ENCODE measurements around the gene MEIOSIN.
"Not testable (repeated sequence)": the region's sequence is repeated elsewhere in the genome, so short reads cannot be mapped to it uniquely, and the experiment has no call there.

- not testable (repeated sequence) for TF ChIP-seq CTCF (IDR thresholded peaks at IDR 0.05; ENCODE audit: borderline replicate concordance, extremely low read depth, low read length, poor library complexity, severe bottlenecking); EZH2 (IDR thresholded peaks at IDR 0.05; ENCODE audit: borderline replicate concordance, low read depth, low read length, severe bottlenecking)
Measured at GRCh38 chr19:45720065-45720464, 13.2 kb upstream of the MEIOSIN start.
